ACHN (cell line): ENCODE results near the gene UTS2R.
"Not testable (repeated sequence)": the region's sequence is repeated elsewhere in the genome, so short reads cannot be mapped to it uniquely, and the experiment has no call there.

Experiments used
- DNase-seq: peaks from one replicate; pipeline ENCODE4 v3.0.0-alpha.2; 2015
- in situ Hi-C: cut with HindIII; loops from 2 replicates; pipeline ENCODE4 v1.10.0; 2017; ENCODE audit warnings: low sequenced_read_pairs, low pct_ligation_motif_present, low pct_unique_long_range_greater_than_20kb

UTS2R gene

DNA sequence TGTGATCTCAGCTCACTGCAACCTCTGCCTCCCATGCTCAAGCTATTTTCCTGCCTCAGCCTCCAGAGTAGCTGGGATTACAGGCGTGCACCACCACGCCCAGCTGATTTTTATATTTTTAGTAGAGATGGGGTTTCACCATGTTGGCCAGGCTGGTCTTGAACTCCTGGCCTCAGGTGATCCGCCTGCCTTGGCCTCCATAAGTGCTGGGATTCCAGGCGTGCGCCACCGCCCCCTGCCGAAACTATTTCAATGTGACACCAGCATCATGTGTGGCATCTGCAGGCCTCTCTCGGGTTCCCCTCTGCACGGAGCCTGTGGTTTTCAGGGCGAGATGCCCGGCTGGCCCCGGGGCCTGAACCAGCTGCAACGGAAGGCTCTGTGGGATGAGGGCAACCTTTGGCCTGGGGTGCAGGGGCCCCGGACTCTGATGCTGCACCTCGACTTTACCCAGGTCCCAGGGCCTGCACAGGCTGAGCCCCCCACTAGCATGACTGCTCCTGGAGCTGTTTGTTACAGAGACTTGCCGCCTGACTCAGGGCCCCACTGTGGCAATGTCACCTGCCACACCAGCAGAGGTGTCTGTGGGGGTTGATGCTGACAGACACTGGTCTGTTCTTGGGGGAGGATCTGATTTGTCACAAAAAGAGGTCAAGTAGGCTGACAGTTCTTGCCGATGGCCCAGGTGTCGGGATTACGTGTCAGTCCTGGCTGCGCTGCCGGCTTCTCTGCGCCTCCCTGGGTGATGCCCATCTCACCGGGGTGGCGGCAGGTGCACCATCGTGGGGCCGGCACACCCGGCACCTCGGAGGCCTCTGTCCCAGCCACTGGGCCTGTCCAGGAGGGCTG, 21.2 kb upstream of the UTS2R start:
- in situ Hi-C loops: no loop called here
- DNase-seq: no peak

DNA sequence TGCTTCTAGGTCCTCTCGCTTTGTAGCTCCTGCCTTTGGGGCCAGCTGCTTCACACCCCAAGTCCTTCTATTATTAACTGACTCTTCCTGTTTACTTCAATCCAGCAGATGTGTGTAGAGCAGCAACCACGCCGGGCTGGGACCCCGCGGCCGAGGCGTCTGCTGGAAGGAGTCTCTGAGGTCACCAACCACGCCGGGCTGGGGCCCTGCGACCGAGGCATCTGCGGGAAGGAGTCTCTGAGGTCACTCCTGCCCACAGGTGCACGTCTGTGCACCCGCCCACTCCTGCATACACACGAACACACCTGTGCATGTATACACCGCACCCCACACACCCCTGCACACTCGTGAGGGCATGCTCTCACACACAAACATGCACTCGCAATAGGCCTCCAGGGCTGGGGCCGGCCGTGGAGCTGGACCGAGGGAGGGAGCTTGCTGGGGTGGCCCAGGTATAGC, 20.3 kb upstream of the UTS2R start:
- in situ Hi-C loops: no loop called here
- no peak for DNase-seq

DNA sequence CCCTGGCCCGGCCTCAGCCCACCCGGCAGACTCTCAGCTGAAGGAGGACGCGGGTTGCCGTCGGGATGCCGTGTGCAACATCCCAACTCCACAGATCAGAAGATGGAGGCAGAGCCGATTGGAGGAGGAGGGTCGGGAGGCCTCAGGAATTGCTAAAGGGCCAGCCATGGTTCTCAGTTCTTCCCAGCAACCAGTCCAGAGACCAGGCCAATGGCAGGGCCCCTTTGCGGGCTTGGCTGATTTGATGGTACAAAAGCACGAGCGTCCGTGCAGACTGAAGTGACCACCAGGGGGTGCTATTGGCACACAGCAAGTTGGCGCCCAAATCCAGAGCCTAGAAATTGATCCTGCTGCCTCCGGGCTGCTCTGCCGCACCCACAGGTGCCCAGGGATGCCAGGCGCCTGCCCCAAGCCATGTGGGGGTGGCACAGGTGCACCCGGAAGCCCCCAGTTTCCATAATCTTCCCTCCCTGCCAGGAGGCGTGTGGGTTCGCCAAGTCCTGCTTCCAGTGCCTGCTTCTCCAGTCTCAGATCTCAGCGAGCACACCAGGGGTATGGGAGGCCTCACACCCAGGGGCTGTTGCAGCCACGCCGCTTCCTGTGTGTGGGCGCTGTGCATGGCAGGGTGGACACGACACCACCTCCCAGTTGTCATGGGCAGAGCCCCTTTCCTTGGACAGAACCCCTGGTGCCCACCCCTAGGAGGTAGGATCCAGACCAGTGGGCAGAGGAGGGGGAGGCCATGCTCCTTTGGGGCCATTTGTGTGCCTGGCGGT, 19.7 kb upstream of the UTS2R start:
- DNase-seq: peak; percentile 87
- in situ Hi-C loops: no loop called here

DNA sequence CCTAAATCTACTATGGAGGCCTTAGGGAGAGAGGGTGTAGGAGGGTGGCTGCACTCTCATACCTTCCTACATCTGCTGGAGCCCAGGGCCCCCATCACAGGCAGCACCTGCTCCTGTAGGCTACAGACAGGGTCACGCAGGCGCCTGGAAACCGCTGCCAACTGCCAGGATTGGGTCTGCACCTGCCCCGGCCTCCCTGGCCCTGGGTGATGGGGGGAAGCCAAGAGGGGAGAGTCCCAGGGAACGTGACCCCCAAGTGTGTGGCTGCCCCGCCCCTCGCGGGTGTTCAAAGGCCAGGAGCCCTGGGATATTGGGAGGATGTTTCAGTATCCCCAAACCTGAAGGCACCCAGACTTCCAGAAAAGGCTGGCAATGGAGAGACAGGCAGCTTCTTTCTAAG, 18.1 kb upstream of the UTS2R start:
- DNase-seq: no peak
- in situ Hi-C loops: no loop called here

DNA sequence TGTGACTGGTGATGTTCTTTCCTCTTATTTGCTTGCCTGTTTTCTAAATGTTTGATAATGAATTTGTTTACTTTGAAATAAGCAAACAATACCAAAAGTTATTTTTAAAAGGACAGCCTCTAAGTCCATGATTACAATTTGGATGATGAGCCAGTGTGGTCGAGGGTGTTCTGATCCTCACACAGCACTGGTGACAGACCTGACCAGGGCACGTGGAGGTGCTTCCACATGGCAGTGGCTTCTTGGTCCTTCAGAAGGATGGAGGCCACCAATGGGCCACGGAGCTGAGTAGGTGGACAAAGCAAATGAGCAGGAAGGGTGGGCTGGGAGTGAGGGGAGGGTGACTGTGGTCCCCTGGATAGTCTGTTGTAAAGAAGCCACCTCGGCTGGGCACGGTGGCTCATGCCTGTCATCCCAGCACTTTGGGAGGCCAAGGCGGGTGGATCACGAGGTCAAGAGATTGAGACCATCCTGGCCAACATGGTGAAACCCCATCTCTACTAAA, 16.7 kb upstream of the UTS2R start:
- DNase-seq: no peak
- in situ Hi-C loops: no loop called here

DNA sequence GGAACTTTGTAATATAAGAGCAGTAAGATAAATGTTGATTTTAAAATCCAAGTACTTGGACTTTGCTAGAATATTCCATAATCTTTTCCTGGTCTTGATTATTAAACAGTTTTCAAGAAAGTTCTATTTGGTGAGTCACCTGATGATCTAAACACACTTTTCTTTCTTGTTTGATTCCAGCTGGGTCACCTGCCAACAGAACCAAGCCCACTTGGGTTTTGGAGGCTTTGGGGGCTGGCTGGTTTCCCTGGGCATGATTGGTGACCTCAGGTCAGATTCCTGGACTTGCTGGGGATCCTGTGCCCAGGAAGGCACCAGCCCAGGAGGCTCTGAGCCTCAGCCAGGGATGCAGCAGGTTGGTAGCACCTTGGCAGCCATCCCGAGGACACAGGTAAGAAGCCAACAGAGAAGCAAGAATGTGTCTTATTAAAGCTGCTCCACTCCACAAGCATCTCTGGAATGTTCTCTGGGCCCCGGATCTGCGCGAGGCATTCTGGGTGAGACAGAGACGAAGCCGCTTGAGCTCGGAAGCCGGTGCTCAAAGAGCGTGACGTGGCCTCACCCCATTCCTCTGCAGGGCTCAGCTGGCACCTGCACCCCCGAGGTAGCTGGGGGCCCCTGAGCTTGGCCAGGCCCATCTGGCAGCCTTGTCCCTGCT, 15.7 kb upstream of the UTS2R start:
- in situ Hi-C loops: no loop called here
- DNase-seq: peak; percentile 72

DNA sequence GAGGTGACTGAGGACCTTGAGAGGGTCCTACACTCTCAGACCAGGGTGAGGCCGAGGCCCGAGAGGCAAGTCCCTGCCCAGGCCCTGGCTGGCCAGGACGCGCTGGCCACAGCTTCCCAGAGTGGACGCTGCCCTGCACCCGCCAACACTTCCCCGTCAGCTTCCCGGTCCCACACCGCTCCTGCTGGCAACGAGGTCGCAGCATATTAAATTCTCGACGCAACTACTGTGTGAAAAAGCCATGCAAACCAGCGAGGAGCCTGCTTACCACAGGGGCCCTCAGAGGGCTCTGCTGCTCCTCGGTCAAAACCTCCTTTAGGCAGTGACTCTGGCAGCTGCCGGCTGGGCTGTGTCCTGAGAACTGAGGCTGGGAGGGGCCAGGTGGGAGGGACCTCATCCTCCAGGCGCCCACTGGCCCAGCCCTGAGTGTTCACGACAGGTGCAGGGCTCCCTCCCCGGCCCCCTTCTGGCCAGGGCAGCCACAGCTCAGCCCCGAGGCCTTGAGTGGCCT, 14.7 kb upstream of the UTS2R start:
- no peak for DNase-seq
- in situ Hi-C loops: no loop called here

DNA sequence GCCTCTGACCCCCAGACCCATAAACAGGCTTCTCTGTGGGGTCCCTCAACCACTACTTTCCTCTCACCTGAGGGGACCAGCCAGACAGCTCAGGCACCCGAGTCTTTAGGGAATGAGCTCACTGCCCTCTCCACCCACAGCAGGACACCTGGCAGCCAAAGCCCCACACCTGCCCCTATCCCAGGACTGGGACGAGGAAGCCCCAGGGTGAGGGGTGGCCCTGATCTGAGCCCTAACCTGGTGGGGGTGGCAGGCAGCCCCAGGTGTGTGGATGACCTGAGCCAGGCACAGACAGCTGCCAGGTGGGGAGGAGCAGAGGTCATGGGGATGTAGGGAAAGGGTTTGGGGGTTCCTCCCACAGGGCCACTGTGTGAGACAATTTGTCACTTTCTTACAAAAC, 14.2 kb upstream of the UTS2R start:
- in situ Hi-C loops: no loop called here
- DNase-seq: no peak

DNA sequence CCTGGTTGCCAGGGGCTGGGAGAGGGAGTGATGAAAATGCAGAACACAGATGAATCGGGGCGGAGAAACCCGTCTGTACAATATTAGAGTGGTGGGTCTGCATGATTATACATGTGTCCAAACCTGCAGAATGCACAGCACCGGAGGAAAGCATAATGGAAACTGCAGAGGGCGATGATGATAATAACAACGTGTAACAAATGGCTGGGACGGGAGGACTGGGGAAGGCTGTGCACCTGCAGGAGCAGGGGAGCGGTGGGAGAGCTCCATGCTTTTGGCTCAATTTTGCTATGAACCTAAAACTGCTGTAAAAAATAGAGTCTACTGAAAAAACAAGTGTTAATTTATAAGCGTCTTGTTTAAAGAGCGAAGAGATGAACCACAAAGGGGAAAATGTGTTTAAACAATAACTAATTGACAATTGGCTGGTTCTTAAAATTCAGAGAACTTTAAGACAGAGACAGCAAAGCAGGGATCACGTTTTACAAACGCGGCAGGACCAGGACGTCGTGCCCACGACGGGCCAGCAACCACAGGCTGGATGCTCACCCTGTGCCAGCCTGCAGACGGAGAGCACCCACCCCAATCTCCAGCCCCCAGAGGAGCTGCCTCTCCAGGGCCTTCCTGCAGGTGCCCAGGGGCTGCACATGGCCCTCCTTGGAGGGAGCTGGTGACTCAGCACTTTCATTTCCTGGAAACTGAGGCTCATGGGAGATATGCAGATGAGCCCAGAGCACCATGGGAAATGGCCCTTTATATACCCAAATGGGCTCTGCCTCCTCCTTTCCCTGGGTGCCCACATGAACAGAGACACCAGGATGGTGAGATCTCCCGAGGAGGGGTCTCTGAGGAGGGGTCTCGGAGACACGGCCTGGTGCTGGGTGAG, 12.9 kb upstream of the UTS2R start, which contains the start of gene TEX19:
Gene TEX19 (plus strand): TSS at position 783 of the 886 bp plus-strand sequence. CDS start 2,904 bp downstream, outside the sequence.
- peak; percentile 28 for DNase-seq

DNA sequence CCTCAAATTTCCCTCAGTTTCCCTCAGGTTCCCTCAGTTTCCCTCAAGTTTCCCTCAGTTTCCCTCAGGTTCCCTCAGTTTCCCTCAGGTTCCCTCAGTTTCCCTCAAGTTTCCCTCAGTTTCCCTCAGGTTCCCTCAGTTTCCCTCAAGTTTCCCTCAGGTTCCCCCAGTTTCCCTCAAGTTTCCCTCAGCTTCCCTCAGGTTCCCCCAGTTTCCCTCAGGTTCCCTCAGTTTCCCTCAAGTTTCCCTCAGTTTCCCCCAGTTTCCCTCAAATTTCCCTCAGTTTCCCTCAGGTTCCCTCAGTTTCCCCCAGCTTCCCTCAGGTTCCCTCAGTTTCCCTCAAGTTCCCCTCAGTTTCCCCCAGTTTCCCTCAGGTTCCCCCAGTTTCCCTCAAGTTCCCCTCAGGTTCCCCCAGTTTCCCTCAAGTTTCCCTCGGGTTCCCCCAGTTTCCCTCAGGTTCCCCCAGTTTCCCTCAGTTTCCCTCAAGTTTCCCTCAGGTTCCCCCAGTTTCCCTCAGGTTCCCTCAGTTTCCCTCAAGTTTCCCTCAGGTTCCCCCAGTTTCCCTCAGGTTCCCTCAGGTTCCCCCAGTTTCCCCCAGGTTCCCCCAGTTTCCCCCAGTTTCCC, 12.0 kb upstream of the UTS2R start:
- in situ Hi-C loops, DNase-seq: not testable (repeated sequence)

More for the DNA sequence above, 12.9 kb upstream of the UTS2R start, which contains the start of gene TEX19:
- in situ Hi-C loops: no loop called here

DNA sequence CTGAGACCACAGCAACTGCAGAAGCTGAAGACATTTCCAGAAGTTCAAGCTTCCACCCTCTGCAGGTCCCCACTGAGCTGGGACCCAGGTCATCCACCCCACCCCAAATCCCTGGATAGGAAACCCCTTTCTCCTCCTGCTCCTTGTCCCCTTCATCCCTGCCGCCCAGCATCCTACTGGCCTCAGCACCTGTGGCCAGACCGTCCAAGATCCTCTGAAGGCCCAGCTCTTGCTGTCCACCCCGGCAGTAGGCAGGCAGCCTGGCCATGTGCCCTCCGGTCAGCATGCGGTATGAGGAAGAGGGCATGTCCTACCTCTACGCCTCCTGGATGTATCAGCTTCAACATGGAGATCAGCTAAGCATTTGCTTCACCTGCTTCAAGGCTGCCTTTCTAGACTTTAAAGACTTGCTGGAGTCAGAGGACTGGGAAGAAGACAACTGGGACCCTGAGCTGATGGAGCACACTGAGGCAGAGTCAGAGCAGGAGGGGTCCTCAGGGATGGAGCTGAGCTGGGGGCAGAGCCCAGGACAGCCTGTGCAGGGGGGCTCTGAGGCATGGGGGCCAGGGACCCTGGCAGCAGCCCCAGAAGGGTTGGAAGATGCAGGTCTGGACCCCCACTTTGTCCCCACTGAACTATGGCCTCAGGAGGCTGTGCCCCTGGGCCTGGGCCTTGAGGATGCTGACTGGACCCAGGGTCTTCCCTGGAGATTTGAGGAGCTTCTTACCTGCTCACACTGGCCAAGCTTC, 9.5 kb upstream of the UTS2R start:
- in situ Hi-C loops: no loop called here

DNA sequence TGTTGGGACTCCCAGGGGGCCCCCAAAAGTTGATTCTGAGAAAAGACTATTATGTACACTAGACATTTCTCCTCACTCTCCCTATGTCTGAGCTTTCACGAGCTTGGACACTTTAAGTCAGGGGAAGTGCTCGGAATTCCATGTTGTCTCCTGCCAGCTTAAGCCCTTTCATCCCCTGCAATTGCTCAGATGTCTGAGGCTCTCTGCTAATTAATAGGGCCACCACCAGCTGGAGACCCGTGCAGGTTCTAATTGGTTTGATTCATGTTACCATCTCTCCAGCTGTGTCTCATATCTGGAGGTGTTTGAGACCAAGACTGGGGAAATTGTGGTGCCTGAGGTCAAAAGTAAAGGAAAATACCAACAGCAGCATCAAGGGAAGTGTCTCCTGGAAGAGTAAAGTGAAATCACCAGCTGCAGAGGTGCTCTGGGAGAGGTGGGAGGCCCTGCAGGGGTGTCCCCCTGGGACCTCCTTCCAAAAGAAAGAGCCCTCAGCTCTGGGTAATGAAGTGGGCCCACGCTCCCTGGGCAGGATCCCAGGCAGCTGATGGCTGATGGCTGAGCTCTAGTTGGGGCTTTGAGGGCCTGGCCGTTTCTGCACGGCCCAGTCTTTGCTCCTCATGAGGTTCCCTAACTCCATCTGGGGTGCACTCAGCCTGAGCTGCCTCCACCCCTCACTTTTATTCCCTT, 5.8 kb upstream of the UTS2R start:
- DNase-seq: no peak
- in situ Hi-C loops: no loop called here

More for the DNA sequence above, 9.5 kb upstream of the UTS2R start:
- no peak for DNase-seq

DNA sequence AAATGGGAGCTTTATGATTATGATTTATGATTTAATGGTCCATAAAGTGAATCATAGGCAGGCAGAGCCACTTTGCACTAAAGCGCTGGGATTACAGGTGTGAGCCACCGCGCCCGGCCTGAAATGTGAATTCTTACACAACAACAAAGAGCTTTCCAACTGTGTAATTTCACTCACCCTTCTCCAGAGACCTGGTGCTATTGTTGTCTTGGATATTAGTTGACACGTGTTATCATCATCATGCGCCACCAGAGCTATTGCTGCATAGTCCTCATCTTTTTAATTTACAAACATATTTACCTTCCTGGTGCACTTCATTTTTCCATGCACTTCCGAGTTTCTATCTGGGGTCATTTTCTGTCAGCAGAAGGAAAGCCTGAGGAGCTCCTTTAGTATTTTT, 4.8 kb upstream of the UTS2R start:
- in situ Hi-C loops: no loop called here

DNA sequence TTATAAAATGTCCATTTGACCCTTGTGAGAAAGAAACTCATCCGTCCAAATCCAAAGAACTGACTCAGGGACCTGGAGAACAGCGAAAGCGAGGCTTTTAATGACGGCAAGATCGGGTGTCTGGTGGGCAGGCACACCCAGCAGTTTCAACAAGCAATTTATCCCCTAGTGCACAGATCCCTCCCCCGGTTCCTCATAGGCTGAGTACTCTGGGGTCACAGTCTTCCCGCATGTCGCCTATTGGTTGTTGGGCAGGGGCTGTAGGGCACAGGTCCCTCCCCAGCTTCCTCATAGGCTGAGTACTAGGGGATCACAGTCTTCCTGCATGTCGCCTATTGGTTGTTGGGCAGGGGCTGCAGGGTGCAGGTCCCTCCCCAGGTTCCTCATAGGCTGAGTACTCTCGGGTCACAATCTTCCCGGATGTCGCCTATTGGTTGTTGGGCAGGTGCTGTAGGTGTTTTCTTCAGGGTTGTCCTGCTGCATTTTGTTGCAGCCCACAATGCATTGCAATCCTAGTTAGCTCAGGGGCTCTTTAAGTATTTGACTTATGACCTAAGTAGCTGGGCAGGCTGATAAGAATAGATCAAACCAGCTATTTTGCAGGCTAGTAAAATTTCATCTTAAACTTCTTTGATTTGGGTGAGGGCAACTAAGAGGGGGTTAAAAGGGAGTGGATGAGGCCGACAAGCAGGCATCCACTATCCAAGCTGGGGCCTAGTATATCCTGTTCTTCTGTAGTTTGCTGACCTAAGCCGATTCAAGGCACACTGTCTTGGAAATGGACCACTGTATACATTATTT, 3.6 kb upstream of the UTS2R start:
- DNase-seq: peak; percentile 8
- in situ Hi-C loops: no loop called here

More for the DNA sequence above, 4.8 kb upstream of the UTS2R start:
- no peak for DNase-seq

DNA sequence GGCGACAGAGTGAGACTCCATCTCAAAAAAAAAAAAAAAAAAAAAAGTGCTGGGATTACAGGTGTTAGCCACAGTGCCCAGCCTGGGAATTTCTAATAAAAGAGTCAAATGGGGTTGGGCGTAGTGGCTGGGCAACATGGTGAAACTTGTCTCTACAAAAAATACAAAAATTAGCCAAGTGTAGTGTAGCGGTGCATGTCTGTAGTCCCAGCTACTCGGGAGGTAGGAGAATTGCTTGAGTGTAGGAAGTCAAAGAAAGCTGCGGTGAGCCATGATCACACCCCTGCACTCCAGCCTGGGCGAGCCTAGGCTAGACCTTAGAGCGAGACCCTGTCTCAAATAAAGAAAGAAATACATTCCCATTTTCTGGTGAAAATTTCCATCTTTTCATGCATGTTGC, 2.4 kb upstream of the UTS2R start:
- in situ Hi-C loops: no loop called here

More for the DNA sequence above, 2.4 kb upstream of the UTS2R start:
- no peak for DNase-seq
